ENCODE results near the gene BHLHA15. TPM values are rescaled to one million over a fixed set of nuclear protein-coding genes. Genes with fewer than 3 reads are reported as not detected.

Gene BHLHA15
- total RNA-seq, 1 experiment from 2014 or later = 5.2 TPM

DNA sequence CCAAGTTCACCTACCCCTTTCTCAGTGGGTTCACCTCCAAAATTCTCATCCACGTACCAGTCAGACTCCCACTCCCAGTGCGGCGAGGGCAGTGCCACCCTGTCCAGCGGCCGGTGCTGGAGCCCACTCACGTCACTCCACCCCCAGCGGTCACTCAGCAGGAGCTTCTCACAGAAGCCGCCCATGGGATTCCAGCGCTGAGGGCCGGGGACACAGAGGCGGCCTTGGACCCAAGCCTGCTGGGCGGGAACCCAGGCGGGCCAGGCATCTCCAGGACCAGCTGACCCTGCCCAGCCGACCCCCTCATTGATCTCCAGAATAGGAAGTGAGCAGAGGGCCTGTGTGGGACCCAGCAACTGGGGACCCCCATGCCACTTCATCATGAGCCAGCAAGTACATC lies 33.6 kb downstream of the BHLHA15 start:
- no peak for DNase-seq (ENCODE audit: low read depth, low spot score)
- Histone ChIP-seq H3K4me3 (replicated peaks in 1 of 2; ENCODE audit: low read depth in 1 of 2, low read length in 2 of 2) (no peak overlapping the region), H3K79me2 (ENCODE audit: insufficient read depth, low read length) (no peaks in the 10 kb centered on the region), H3K27me3 (ENCODE audit: insufficient read depth, low read length) (no peaks in the 10 kb centered on the region), H4K20me1 (ENCODE audit: insufficient read depth) (no peaks in the 10 kb centered on the region), H2AFZ (ENCODE audit: low read depth, low read length, poor library complexity, severe bottlenecking) (no peak overlapping the region), H3K27ac (ENCODE audit: low read depth, low read length) (peak overlapping the region; percentile 45), H3K4me2 (ENCODE audit: low read length) (peak overlapping the region; percentile 76), H3K4me1 (ENCODE audit: control insufficient read depth in 1 of 2, insufficient read depth in 2 of 2, low read length in 2 of 2) (peaks cover 7 to 14% of the 10 kb centered on the region in 2 experiments), H3K9me3 (ENCODE audit: control insufficient read depth in 1 of 2, insufficient read depth in 1 of 2, low read depth in 1 of 2, low read length in 2 of 2) (no peaks in the 10 kb centered on the region), H3K36me3 (ENCODE audit: control insufficient read depth in 1 of 2, insufficient read depth in 2 of 2, low read length in 2 of 2) (no peaks in the 10 kb centered on the region), H3K9ac (ENCODE audit: low read length) (peak overlapping the region; percentile 56), H3K9me2 (ENCODE audit: insufficient read depth) (no peaks in the 10 kb centered on the region)
- no TSS peak for BruUV-seq (replicated peaks)
- CTCF ChIA-PET = no interaction called here
- intact Hi-C loops (cut with micrococcal nuclease) = no loop called here
- POLR2A ChIA-PET = interaction anchor here (1.3 kb wide), 1 partner anchor 8 kb away, joined by 3 read pairs; no protein-coding TSS in a partner anchor
- no peak for ATAC-seq
- TF ChIP-seq REST (IDR thresholded peaks at IDR 0.05; ENCODE audit: low read depth) (no peak), EGR1 (IDR thresholded peaks at IDR 0.05; ENCODE audit: low read depth) (no peak), SIN3A (IDR thresholded peaks at IDR 0.05; ENCODE audit: low read depth) (no peak), JUND (IDR thresholded peaks at IDR 0.05) (no peak), SP1 (IDR thresholded peaks at IDR 0.05; ENCODE audit: low read depth) (no peak), CBX3 (IDR thresholded peaks at IDR 0.05; ENCODE audit: low read depth) (no peak)
- TF ChIP-seq, protein P1, sequence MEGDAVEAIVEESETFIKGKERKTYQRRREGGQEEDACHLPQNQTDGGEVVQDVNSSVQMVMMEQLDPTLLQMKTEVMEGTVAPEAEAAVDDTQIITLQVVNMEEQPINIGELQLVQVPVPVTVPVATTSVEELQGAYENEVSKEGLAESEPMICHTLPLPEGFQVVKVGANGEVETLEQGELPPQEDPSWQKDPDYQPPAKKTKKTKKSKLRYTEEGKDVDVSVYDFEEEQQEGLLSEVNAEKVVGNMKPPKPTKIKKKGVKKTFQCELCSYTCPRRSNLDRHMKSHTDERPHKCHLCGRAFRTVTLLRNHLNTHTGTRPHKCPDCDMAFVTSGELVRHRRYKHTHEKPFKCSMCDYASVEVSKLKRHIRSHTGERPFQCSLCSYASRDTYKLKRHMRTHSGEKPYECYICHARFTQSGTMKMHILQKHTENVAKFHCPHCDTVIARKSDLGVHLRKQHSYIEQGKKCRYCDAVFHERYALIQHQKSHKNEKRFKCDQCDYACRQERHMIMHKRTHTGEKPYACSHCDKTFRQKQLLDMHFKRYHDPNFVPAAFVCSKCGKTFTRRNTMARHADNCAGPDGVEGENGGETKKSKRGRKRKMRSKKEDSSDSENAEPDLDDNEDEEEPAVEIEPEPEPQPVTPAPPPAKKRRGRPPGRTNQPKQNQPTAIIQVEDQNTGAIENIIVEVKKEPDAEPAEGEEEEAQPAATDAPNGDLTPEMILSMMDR (IDR thresholded peaks at IDR 0.05 in 2 of 3, conservative IDR thresholded peaks at IDR 0.05 in 1 of 3; ENCODE audit: borderline replicate concordance in 1 of 3, insufficient read depth in 1 of 3, low read depth in 2 of 3, low read length in 2 of 3) = no peak
- TF ChIP-seq, protein P2, sequence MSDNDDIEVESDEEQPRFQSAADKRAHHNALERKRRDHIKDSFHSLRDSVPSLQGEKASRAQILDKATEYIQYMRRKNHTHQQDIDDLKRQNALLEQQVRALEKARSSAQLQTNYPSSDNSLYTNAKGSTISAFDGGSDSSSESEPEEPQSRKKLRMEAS (IDR thresholded peaks at IDR 0.05) = no peak
- TF ChIP-seq, protein P3, sequence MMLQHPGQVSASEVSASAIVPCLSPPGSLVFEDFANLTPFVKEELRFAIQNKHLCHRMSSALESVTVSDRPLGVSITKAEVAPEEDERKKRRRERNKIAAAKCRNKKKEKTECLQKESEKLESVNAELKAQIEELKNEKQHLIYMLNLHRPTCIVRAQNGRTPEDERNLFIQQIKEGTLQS (IDR thresholded peaks at IDR 0.05) = no peak
- RAD21 ChIA-PET (ENCODE audit: low non-redundant PET in 1 of 2, low total read pairs in 2 of 2, uncharacterized antibody in 2 of 2, unreplicated experiment in 2 of 2) = no interaction called here
